Embryonic facial prominence (tissue), 1 donor: Measurements from ENCODE around the gene NFIA.
"Not testable (repeated sequence)": the region's sequence is repeated elsewhere in the genome, so short reads cannot be mapped to it uniquely, and the experiment has no call there.

Source experiments
- DNase-seq: peaks from one replicate; pipeline ENCODE4 v3.0.0-alpha.2; 2016; ENCODE audit errors: extremely low spot score

The NFIA gene

GRCh38 chr1:61058483-61059245, 23.7 kb upstream of the NFIA start:
- DNase-seq, result no peak

GRCh38 chr1:61061601-61062000, 20.8 kb upstream of the NFIA start:
- DNase-seq, result not testable (repeated sequence)

- no peak for DNase-seq
These were observed 17.7 kb upstream of the NFIA start for GRCh38 chr1:61064673-61065072.

- DNase-seq, result no peak
These were observed 14.8 kb upstream of the NFIA start for GRCh38 chr1:61067446-61068019.

- no peak for DNase-seq
These were observed 12.3 kb upstream of the NFIA start for GRCh38 chr1:61070054-61070453.

- DNase-seq, result no peak
These were observed 10.9 kb upstream of the NFIA start for GRCh38 chr1:61071205-61072130.

- DNase-seq, result no peak
These were observed 8.5 kb upstream of the NFIA start for GRCh38 chr1:61073871-61074270.

GRCh38 chr1:61075833-61076232, 6.5 kb upstream of the NFIA start:
- DNase-seq, result not testable (repeated sequence)

- DNase-seq, result peak; percentile 88
These were observed 5.4 kb upstream of the NFIA start for GRCh38 chr1:61076728-61077675.

GRCh38 chr1:61077676-61078541, 4.5 kb upstream of the NFIA start:
- peak; percentile 97 for DNase-seq

GRCh38 chr1:61078618-61079295, 3.6 kb upstream of the NFIA start:
- DNase-seq, result no peak

GRCh38 chr1:61079296-61079897, 3.0 kb upstream of the NFIA start:
- DNase-seq, result peak; percentile 77

GRCh38 chr1:61079898-61080336, 2.4 kb upstream of the NFIA start:
- DNase-seq, result peak; percentile 87

- DNase-seq, result no peak
These were observed 1.8 kb upstream of the NFIA start for GRCh38 chr1:61080413-61081143.

- no peak for DNase-seq
These were observed 1.1 kb upstream of the NFIA start for GRCh38 chr1:61081144-61081685.

- DNase-seq, result peak; percentile 57
These were observed 563 bp upstream of the NFIA start for GRCh38 chr1:61081686-61082310.

- no peak for DNase-seq
These were observed 849 bp downstream of the NFIA start for GRCh38 chr1:61083013-61083806.
